H4 (cell line): Measurements from ENCODE around the gene MBNL2. TPM values are rescaled to one million over a fixed set of nuclear protein-coding genes. Genes with fewer than 3 reads are reported as not detected.

Source experiments
- DNase-seq: peaks from one replicate; pipeline ENCODE4 v3.0.0-alpha.2; 2015; ENCODE audit warnings: low spot score
- total RNA-seq: library from RNA; depleted of rRNA; stranded (reverse); fragments of >200 nt; shearing (Covaris generic); gene quantifications from 2 replicates; pipeline ENCODE4 v1.2.3, GENCODE V29; 2014

Gene MBNL2
- total RNA-seq, 1 experiment from 2014 or later, result 28.0 TPM

- DNase-seq, result no peak
These were observed 78.7 kb downstream of the MBNL2 start for GRCh38 chr13:97300871-97301270.

GRCh38 chr13:97301382-97302095 is 79.4 kb downstream of the MBNL2 start:
- DNase-seq, result no peak

GRCh38 chr13:97302611-97303010 is 80.5 kb downstream of the MBNL2 start:
- no peak for DNase-seq

- DNase-seq, result no peak
These were observed 84.0 kb downstream of the MBNL2 start for GRCh38 chr13:97306106-97306505.

- no peak for DNase-seq
These were observed 84.5 kb downstream of the MBNL2 start for GRCh38 chr13:97306645-97307044.

- no peak for DNase-seq
These were observed 85.2 kb downstream of the MBNL2 start for GRCh38 chr13:97307118-97307881.

- no peak for DNase-seq
These were observed 85.9 kb downstream of the MBNL2 start for GRCh38 chr13:97307882-97308624.

GRCh38 chr13:97308735-97309429 is 86.7 kb downstream of the MBNL2 start:
- DNase-seq, result no peak

GRCh38 chr13:97310809-97311436 is 88.8 kb downstream of the MBNL2 start:
- no peak for DNase-seq

GRCh38 chr13:97311956-97312355 is 89.8 kb downstream of the MBNL2 start:
- no peak for DNase-seq

- DNase-seq, result no peak
These were observed 91.6 kb downstream of the MBNL2 start for GRCh38 chr13:97313551-97314260.

GRCh38 chr13:97316390-97316789 is 94.3 kb downstream of the MBNL2 start:
- no peak for DNase-seq

GRCh38 chr13:97317933-97318332 is 95.8 kb downstream of the MBNL2 start:
- no peak for DNase-seq

- DNase-seq, result no peak
These were observed 96.4 kb downstream of the MBNL2 start for GRCh38 chr13:97318532-97318931.

- DNase-seq, result no peak
These were observed 97.1 kb downstream of the MBNL2 start for GRCh38 chr13:97319113-97319720.

GRCh38 chr13:97321101-97321500 is 99.0 kb downstream of the MBNL2 start:
- no peak for DNase-seq

- DNase-seq, result no peak
These were observed 99.6 kb downstream of the MBNL2 start for GRCh38 chr13:97321616-97322321.

- no peak for DNase-seq
These were observed 100.7 kb downstream of the MBNL2 start for GRCh38 chr13:97322740-97323342.

GRCh38 chr13:97324115-97324514 is 102.0 kb downstream of the MBNL2 start:
- DNase-seq, result no peak
